Measurements from ENCODE around the gene PALM. TPM values are rescaled to one million over a fixed set of nuclear protein-coding genes. Genes with fewer than 3 reads are reported as not detected.

Gene PALM
- total RNA-seq, 1 donor from 2014 or later = 87.1 TPM

- Mint-ChIP-seq H3K27me3 (ENCODE audit: low read depth) (no peaks in the 10 kb centered on the region), H3K4me1 (peaks cover 3% of the 10 kb centered on the region), H3K36me3 (peaks cover 3% of the 10 kb centered on the region), H3K4me3 (no peak overlapping the region), H3K27ac (no peak overlapping the region), H3K9me3 (peaks cover 4% of the 10 kb centered on the region)
- DNase-seq (ENCODE audit: low spot score in 2 of 2, unreplicated experiment in 2 of 2) = no peak
- TF ChIP-seq CTCF (IDR thresholded peaks at IDR 0.05; ENCODE audit: unreplicated experiment) = no peak
Measured at GRCh38 chr19:763869-764268, 55.1 kb downstream of the PALM start.

- H3K27ac Mint-ChIP-seq = no peak overlapping the region
- H3K4me1 Mint-ChIP-seq = peaks cover 3% of the 10 kb centered on the region
- peaks cover 4% of the 10 kb centered on the region for H3K9me3 Mint-ChIP-seq
- H3K27me3 Mint-ChIP-seq (ENCODE audit: low read depth) = no peaks in the 10 kb centered on the region
- DNase-seq (ENCODE audit: low spot score in 2 of 2, unreplicated experiment in 2 of 2) = no peak
- peaks cover 3% of the 10 kb centered on the region for H3K36me3 Mint-ChIP-seq
- H3K4me3 Mint-ChIP-seq = no peak overlapping the region
- TF ChIP-seq CTCF (IDR thresholded peaks at IDR 0.05; ENCODE audit: unreplicated experiment) = no peak
Measured at GRCh38 chr19:764301-764700, 55.6 kb downstream of the PALM start.

GRCh38 chr19:765179-765738 lies 56.5 kb downstream of the PALM start:
- no peak overlapping the region for H3K4me3 Mint-ChIP-seq
- no peak for DNase-seq (ENCODE audit: low spot score in 2 of 2, unreplicated experiment in 2 of 2)
- no peaks in the 10 kb centered on the region for H3K27me3 Mint-ChIP-seq (ENCODE audit: low read depth)
- no peak for TF ChIP-seq CTCF (IDR thresholded peaks at IDR 0.05; ENCODE audit: unreplicated experiment)
- no peaks in the 10 kb centered on the region for H3K36me3 Mint-ChIP-seq
- no peak overlapping the region for H3K27ac Mint-ChIP-seq
- no peaks in the 10 kb centered on the region for H3K9me3 Mint-ChIP-seq
- peaks cover 4% of the 10 kb centered on the region for H3K4me1 Mint-ChIP-seq

GRCh38 chr19:768424-768823 lies 59.7 kb downstream of the PALM start:
- Mint-ChIP-seq H3K27me3 (ENCODE audit: low read depth) (no peaks in the 10 kb centered on the region), H3K4me3 (peak overlapping the region; percentile 22), H3K36me3 (no peaks in the 10 kb centered on the region), H3K9me3 (no peaks in the 10 kb centered on the region), H3K4me1 (peaks cover 6% of the 10 kb centered on the region), H3K27ac (peak overlapping the region; percentile 96)
- TF ChIP-seq CTCF (IDR thresholded peaks at IDR 0.05; ENCODE audit: unreplicated experiment) = no peak
- DNase-seq (ENCODE audit: low spot score in 2 of 2, unreplicated experiment in 2 of 2) = no peak

GRCh38 chr19:769616-770015 lies 60.9 kb downstream of the PALM start:
- H3K36me3 Mint-ChIP-seq = no peaks in the 10 kb centered on the region
- no peak for TF ChIP-seq CTCF (IDR thresholded peaks at IDR 0.05; ENCODE audit: unreplicated experiment)
- no peaks in the 10 kb centered on the region for H3K9me3 Mint-ChIP-seq
- H3K27me3 Mint-ChIP-seq (ENCODE audit: low read depth) = no peaks in the 10 kb centered on the region
- H3K27ac Mint-ChIP-seq = no peak overlapping the region
- no peak overlapping the region for H3K4me3 Mint-ChIP-seq
- H3K4me1 Mint-ChIP-seq = peaks cover 6% of the 10 kb centered on the region
- no peak for DNase-seq (ENCODE audit: low spot score in 2 of 2, unreplicated experiment in 2 of 2)

- no peak for DNase-seq (ENCODE audit: low spot score in 2 of 2, unreplicated experiment in 2 of 2)
- H3K4me1 Mint-ChIP-seq = peaks cover 6% of the 10 kb centered on the region
- no peak overlapping the region for H3K4me3 Mint-ChIP-seq
- no peaks in the 10 kb centered on the region for H3K9me3 Mint-ChIP-seq
- TF ChIP-seq CTCF (IDR thresholded peaks at IDR 0.05; ENCODE audit: unreplicated experiment) = peak; percentile 32
- no peak overlapping the region for H3K27ac Mint-ChIP-seq
- no peaks in the 10 kb centered on the region for H3K27me3 Mint-ChIP-seq (ENCODE audit: low read depth)
- no peaks in the 10 kb centered on the region for H3K36me3 Mint-ChIP-seq
Measured at GRCh38 chr19:771332-771785, 62.6 kb downstream of the PALM start.

Measured in mesothelial cell of epicardium (in vitro differentiated cells).